ENCODE results near the gene PC.

Gene PC

DNA sequence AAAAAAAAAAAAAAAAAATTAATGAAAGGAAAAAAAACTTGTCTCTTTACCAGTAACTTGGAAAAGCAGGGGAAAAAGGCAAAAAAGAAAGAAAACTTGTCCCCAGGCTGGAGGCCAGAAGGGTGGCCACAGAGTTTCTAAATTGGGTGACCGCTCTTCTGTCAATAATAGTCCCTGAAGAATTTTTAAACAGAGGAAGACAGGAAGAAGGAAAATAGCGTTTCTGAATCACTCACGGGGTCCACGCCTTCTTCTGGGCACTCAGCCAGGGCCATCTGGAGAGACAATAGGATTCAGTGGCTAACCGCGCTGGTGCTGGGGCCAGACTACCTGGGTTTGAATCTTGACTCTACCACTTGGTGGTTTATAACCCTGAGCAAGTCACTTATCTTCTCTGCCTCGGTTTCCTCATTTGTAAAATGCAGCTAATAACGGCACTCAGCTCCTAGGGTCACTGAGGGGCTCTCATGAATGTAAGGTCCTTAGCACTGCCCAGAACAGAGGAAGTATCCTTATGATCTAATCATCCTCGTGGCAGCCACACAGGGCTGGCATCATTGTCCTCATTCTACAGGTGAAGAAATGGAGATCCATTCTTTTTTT, 23.9 kb upstream of the PC start:
- ChIA-PET POLR2A (interaction anchor here (0.7 kb wide), 1 partner anchor 123 kb away, joined by 3 read pairs; no protein-coding TSS in a partner anchor), CTCF (no interaction called here)
- DNase-seq (ENCODE audit: low read depth, low spot score): no peak
- no peak overlapping the region for H3K4me3 ChIP-seq (ENCODE audit: low read depth, low read length)
- TF ChIP-seq CTCF (IDR thresholded peaks at IDR 0.05; ENCODE audit: insufficient read depth, low read length, missing control alignments): no peak

GRCh38 chr11:66979336-66979980, 21.3 kb upstream of the PC start:
- no peak for TF ChIP-seq CTCF (IDR thresholded peaks at IDR 0.05; ENCODE audit: insufficient read depth, low read length, missing control alignments)
- H3K4me3 ChIP-seq (ENCODE audit: low read depth, low read length): no peak overlapping the region
- no peak for DNase-seq (ENCODE audit: low read depth, low spot score)
- CTCF ChIA-PET: interaction anchor here (1.4 kb wide), 1 partner anchor 17 kb away, joined by 3 read pairs; no protein-coding TSS in a partner anchor
- POLR2A ChIA-PET: no interaction called here

DNA sequence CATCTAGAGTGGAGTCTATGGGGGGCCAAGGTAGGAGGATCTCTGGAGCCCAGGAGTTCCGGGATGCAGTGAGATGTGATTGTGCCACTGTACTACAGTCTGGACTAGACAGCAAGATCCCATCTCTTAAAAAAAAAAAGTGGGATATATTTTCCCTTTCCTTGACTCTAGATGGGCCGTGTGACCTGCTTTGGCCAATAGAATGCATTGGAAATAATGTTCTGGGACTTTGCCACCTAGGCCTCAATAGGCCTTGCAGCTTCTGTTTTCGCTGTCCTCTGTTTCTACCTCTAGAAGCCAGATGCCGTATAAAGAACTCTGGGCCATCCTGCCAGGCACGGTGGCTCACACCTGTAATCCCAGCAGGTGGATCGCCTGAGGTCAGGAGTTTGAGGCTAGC, 20.5 kb upstream of the PC start:
- no peak for DNase-seq (ENCODE audit: low read depth, low spot score)
- ChIA-PET CTCF (no interaction called here), POLR2A (no interaction called here)
- TF ChIP-seq CTCF (IDR thresholded peaks at IDR 0.05; ENCODE audit: insufficient read depth, low read length, missing control alignments): no peak
- no peak overlapping the region for H3K4me3 ChIP-seq (ENCODE audit: low read depth, low read length)

GRCh38 chr11:66978229-66978628, 20.0 kb upstream of the PC start:
- CTCF ChIA-PET: no interaction called here
- no peak for TF ChIP-seq CTCF (IDR thresholded peaks at IDR 0.05; ENCODE audit: insufficient read depth, low read length, missing control alignments)
- POLR2A ChIA-PET: no interaction called here
- DNase-seq (ENCODE audit: low read depth, low spot score): no peak
- no peak overlapping the region for H3K4me3 ChIP-seq (ENCODE audit: low read depth, low read length)

DNA sequence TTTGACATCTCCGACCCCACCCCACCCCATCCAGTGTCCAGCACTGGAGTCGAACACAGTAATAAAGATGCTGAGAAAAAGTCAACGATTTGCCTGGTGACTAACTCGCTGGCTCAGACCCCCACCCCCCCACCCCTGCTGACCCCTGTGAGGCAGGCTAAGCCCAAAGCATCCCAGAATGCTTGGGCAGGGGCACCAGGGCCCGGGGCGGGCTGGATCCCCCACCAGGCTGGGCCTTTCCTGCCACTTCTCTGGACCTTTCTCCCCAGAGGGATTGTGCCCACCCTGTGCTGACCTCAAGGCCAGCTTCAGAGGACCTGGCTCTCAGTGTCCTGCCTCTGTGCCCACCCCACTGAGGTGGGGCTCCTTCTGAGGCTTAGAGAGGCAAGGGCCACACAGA, 18.7 kb upstream of the PC start:
- POLR2A ChIA-PET: no interaction called here
- CTCF ChIA-PET: interaction anchor here (0.8 to 2.4 kb wide), 11 partner anchors 8 to 284 kb away, joined by 3 to 11 read pairs (median 4); no protein-coding TSS in a partner anchor
- no peak overlapping the region for H3K4me3 ChIP-seq (ENCODE audit: low read depth, low read length)
- TF ChIP-seq CTCF (IDR thresholded peaks at IDR 0.05; ENCODE audit: insufficient read depth, low read length, missing control alignments): no peak
- no peak for DNase-seq (ENCODE audit: low read depth, low spot score)

DNA sequence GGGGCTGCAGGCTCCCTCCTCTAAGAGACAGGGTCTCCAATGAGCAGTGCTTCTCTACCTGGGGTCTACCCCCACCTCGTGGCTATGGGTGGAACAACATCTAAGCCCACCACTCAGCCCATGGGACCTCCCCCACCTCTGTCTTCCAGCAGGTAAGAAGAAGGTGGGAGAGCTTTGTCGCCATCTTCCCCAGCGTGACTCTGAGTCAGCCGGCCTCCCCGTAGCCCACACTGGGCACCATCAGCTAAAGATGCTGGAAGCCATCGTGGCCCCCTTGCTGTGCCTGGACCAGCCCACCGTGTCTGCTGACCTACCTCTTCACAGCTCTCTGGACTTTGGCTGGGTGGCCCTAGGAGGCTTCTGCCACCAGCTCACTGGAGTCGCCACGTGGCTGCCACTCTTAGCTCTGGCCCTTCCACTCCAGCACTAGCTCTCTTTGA, 17.9 kb upstream of the PC start:
- TF ChIP-seq CTCF (IDR thresholded peaks at IDR 0.05; ENCODE audit: insufficient read depth, low read length, missing control alignments): peak; percentile 72
- no peak overlapping the region for H3K4me3 ChIP-seq (ENCODE audit: low read depth, low read length)
- CTCF ChIA-PET: interaction anchor here (0.7 to 2.4 kb wide), 20 partner anchors 9 to 283 kb away, joined by 3 to 11 read pairs (median 4); no protein-coding TSS in a partner anchor
- POLR2A ChIA-PET: no interaction called here
- DNase-seq (ENCODE audit: low read depth, low spot score): no peak
